Measurements from ENCODE around the gene TPSD1. TPM values are rescaled to one million over a fixed set of nuclear protein-coding genes. Genes with fewer than 3 reads are reported as not detected.

Gene TPSD1
- polyA plus RNA-seq, 1 of the 3 experiments (the other 2 are of a cell fraction) = not detected

DNA sequence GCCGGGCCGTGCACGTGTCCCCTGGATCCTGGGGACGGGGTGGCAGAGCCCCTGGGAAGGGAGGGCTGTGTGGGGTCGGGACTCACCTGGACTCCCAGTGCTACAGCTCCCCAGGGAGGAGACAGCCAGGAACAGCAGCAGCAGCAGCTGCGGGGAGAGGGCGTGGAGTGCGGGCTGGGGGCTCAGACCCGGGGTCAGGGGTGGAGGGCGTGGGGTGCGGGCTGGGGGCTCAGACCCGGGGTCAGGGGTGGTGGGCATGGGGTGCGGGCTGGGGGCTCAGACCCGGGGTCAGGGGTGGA is 20.7 kb downstream of the TPSD1 start:
- TF ChIP-seq, protein P1, sequence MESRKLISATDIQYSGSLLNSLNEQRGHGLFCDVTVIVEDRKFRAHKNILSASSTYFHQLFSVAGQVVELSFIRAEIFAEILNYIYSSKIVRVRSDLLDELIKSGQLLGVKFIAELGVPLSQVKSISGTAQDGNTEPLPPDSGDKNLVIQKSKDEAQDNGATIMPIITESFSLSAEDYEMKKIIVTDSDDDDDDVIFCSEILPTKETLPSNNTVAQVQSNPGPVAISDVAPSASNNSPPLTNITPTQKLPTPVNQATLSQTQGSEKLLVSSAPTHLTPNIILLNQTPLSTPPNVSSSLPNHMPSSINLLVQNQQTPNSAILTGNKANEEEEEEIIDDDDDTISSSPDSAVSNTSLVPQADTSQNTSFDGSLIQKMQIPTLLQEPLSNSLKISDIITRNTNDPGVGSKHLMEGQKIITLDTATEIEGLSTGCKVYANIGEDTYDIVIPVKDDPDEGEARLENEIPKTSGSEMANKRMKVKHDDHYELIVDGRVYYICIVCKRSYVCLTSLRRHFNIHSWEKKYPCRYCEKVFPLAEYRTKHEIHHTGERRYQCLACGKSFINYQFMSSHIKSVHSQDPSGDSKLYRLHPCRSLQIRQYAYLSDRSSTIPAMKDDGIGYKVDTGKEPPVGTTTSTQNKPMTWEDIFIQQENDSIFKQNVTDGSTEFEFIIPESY (IDR thresholded peaks at IDR 0.05; ENCODE audit: borderline replicate concordance, low read depth) = no peak
- TF ChIP-seq MEF2A (IDR thresholded peaks at IDR 0.05; ENCODE audit: borderline replicate concordance, low read depth) (no peak), GATA2 (CRISPR knock-in tag; IDR thresholded peaks at IDR 0.05) (no peak), FOSL2 (IDR thresholded peaks at IDR 0.05; ENCODE audit: borderline replicate concordance, low read depth) (no peak), GABPA (IDR thresholded peaks at IDR 0.05; ENCODE audit: low read depth) (no peak), JUND (IDR thresholded peaks at IDR 0.05) (no peak), RAD21 (IDR thresholded peaks at IDR 0.05; ENCODE audit: low read length) (no peak), RFX5 (IDR thresholded peaks at IDR 0.05; ENCODE audit: low read length) (no peak), FOXM1 (IDR thresholded peaks at IDR 0.05; ENCODE audit: low read depth) (no peak), TEAD4 (IDR thresholded peaks at IDR 0.05; ENCODE audit: borderline replicate concordance, insufficient read depth) (no peak), NRF1 (IDR thresholded peaks at IDR 0.05; ENCODE audit: low read depth, low read length) (no peak), SIN3A (IDR thresholded peaks at IDR 0.05; ENCODE audit: borderline replicate concordance, low read depth, low read length) (no peak)
- TF ChIP-seq, protein P2, sequence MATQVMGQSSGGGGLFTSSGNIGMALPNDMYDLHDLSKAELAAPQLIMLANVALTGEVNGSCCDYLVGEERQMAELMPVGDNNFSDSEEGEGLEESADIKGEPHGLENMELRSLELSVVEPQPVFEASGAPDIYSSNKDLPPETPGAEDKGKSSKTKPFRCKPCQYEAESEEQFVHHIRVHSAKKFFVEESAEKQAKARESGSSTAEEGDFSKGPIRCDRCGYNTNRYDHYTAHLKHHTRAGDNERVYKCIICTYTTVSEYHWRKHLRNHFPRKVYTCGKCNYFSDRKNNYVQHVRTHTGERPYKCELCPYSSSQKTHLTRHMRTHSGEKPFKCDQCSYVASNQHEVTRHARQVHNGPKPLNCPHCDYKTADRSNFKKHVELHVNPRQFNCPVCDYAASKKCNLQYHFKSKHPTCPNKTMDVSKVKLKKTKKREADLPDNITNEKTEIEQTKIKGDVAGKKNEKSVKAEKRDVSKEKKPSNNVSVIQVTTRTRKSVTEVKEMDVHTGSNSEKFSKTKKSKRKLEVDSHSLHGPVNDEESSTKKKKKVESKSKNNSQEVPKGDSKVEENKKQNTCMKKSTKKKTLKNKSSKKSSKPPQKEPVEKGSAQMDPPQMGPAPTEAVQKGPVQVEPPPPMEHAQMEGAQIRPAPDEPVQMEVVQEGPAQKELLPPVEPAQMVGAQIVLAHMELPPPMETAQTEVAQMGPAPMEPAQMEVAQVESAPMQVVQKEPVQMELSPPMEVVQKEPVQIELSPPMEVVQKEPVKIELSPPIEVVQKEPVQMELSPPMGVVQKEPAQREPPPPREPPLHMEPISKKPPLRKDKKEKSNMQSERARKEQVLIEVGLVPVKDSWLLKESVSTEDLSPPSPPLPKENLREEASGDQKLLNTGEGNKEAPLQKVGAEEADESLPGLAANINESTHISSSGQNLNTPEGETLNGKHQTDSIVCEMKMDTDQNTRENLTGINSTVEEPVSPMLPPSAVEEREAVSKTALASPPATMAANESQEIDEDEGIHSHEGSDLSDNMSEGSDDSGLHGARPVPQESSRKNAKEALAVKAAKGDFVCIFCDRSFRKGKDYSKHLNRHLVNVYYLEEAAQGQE (IDR thresholded peaks at IDR 0.05; ENCODE audit: low read depth, low read length) = no peak
- TF ChIP-seq, protein P3, sequence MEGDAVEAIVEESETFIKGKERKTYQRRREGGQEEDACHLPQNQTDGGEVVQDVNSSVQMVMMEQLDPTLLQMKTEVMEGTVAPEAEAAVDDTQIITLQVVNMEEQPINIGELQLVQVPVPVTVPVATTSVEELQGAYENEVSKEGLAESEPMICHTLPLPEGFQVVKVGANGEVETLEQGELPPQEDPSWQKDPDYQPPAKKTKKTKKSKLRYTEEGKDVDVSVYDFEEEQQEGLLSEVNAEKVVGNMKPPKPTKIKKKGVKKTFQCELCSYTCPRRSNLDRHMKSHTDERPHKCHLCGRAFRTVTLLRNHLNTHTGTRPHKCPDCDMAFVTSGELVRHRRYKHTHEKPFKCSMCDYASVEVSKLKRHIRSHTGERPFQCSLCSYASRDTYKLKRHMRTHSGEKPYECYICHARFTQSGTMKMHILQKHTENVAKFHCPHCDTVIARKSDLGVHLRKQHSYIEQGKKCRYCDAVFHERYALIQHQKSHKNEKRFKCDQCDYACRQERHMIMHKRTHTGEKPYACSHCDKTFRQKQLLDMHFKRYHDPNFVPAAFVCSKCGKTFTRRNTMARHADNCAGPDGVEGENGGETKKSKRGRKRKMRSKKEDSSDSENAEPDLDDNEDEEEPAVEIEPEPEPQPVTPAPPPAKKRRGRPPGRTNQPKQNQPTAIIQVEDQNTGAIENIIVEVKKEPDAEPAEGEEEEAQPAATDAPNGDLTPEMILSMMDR (IDR thresholded peaks at IDR 0.05) = no peak
- TF ChIP-seq, protein P4, sequence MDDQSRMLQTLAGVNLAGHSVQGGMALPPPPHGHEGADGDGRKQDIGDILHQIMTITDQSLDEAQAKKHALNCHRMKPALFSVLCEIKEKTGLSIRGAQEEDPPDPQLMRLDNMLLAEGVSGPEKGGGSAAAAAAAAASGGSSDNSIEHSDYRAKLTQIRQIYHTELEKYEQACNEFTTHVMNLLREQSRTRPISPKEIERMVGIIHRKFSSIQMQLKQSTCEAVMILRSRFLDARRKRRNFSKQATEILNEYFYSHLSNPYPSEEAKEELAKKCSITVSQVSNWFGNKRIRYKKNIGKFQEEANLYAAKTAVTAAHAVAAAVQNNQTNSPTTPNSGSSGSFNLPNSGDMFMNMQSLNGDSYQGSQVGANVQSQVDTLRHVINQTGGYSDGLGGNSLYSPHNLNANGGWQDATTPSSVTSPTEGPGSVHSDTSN (IDR thresholded peaks at IDR 0.05) = no peak
- H3K27ac ChIP-seq (ENCODE audit: low read depth in 2 of 2, low read length in 1 of 2) = no peak overlapping the region
- CTCF ChIA-PET = interaction anchor here (1.0 to 2.0 kb wide), 4 partner anchors 10 to 25 kb away, joined by 3 to 5 read pairs (median 4); no protein-coding TSS in a partner anchor
- H3K9me3 ChIP-seq = no peaks in the 10 kb centered on the region
- no peaks in the 10 kb centered on the region for H3K36me3 ChIP-seq (replicated peaks in 1 of 2; ENCODE audit: control insufficient read depth in 1 of 2, insufficient read depth in 2 of 2, low read length in 1 of 2)
- H3K27me3 ChIP-seq (ENCODE audit: insufficient read depth) = peaks cover 86% of the 10 kb centered on the region
- H3K4me2 ChIP-seq = no peak overlapping the region
- no peaks in the 10 kb centered on the region for H3K9me2 ChIP-seq
- no peak for DNase-seq
- no peak overlapping the region for H2AFZ ChIP-seq (ENCODE audit: low read depth)
- POLR2A ChIA-PET = interaction anchor here (0.6 kb wide), 1 partner anchor 272 kb away, joined by 3 read pairs; no protein-coding TSS in a partner anchor
- 21% methylated on average over 6 of the region's 14 CpGs for WGBS (ENCODE audit: low lambda C conversion rate)
- no peaks in the 10 kb centered on the region for H3K79me2 ChIP-seq (ENCODE audit: insufficient read depth)
- no peaks in the 10 kb centered on the region for H3F3A ChIP-seq (replicated peaks; ENCODE audit: insufficient read depth)
- H3K4me3 ChIP-seq (ENCODE audit: low read depth in 2 of 2, low read length in 1 of 2) = no peak overlapping the region
- no peak overlapping the region for H3K9ac ChIP-seq
- H4K20me1 ChIP-seq (ENCODE audit: insufficient read depth) = no peaks in the 10 kb centered on the region
- peaks cover 0 to 11% of the 10 kb centered on the region in 2 experiments; a peak in 1 of 4 replicates for H3K4me1 ChIP-seq (ENCODE audit: control insufficient read depth in 1 of 2, insufficient read depth in 2 of 2, low read depth in 1 of 2, low read length in 1 of 2)
